Lower leg skin (tissue), 3 donors: ENCODE measurements around the gene MYL4.

Experiments used
- CTCF ChIP-seq, 3 donors: fragments of 450-650 bp; IDR thresholded peaks; one replicate each; pipeline ENCODE4 v1.5.1; 2016; ENCODE audit warnings: antibody characterized with exemption in 3 of 3, mild to moderate bottlenecking in 3 of 3, moderate library complexity in 2 of 3
- POLR2A ChIP-seq, 2 donors: fragments of 450-650 bp; IDR thresholded peaks; one replicate each; pipeline ENCODE4 v1.6.1; 2016 to 2017; ENCODE audit warnings: antibody characterized with exemption in 2 of 2, mild to moderate bottlenecking in 1 of 2, moderate library complexity in 1 of 2

GRCh38 chr17:47252209-47252608 lies 43.1 kb downstream of the MYL4 start:
- TF ChIP-seq CTCF (IDR thresholded peaks at IDR 0.05), result no peak
- no peak for TF ChIP-seq POLR2A (IDR thresholded peaks at IDR 0.05)
